Measurements from ENCODE around the gene IGFN1. TPM values are rescaled to one million over a fixed set of nuclear protein-coding genes. Genes with fewer than 3 reads are reported as not detected.

Gene IGFN1
- total RNA-seq, 2 donors from 2014 or later: 2.0 to 6.7 TPM

DNA sequence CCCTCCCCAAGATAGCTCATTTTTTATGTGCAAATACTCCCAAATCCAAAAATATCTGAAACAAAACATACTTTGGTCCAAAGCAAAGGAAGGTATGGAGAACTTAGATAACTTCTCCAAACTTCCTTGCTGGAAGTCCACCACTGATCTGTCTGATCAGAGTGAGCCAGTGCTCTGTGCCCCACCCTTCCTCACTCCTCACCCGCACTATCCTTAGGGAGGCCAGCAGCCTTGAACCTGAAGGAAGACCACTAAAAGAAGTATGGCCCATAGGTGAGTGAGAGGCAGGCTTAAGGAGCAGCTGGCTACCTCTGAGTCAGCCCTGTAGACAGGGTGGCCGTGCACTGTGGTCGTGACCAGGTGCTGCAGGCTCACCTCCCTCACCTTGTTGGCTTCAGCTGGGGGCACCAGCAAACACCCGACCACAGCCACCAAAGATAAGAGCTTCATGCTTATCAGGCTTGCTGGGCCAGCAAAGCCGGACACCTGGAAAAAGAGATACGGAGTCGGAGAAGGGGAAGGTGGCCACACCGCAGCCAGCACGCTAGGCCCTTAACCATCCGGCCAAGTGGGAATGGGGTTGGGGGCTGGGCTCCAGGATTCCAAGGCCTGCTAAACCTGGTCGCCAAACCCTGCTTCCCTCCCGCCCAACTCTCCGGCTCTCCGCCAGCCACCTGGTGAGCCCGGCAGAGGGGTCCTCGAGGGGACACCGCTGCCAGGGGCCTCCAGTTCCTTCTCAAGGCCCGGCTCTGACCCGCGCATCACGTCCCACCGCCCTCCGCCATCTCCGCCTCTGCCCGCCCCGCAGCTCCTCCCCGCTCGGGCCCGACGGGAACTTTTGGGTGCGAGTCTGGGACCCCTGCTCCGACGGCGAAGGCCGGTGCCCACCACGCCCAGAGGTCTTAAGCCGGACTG is 36.9 kb upstream of the IGFN1 start:
- peak overlapping the region; percentile 59 to 89 for H3K4me3 ChIP-seq
- TF ChIP-seq, protein P1, sequence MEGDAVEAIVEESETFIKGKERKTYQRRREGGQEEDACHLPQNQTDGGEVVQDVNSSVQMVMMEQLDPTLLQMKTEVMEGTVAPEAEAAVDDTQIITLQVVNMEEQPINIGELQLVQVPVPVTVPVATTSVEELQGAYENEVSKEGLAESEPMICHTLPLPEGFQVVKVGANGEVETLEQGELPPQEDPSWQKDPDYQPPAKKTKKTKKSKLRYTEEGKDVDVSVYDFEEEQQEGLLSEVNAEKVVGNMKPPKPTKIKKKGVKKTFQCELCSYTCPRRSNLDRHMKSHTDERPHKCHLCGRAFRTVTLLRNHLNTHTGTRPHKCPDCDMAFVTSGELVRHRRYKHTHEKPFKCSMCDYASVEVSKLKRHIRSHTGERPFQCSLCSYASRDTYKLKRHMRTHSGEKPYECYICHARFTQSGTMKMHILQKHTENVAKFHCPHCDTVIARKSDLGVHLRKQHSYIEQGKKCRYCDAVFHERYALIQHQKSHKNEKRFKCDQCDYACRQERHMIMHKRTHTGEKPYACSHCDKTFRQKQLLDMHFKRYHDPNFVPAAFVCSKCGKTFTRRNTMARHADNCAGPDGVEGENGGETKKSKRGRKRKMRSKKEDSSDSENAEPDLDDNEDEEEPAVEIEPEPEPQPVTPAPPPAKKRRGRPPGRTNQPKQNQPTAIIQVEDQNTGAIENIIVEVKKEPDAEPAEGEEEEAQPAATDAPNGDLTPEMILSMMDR (IDR thresholded peaks at IDR 0.05): no peak
- TF ChIP-seq POLR2A (IDR thresholded peaks at IDR 0.05) (no peak), POLR2AphosphoS5 (IDR thresholded peaks at IDR 0.05) (no peak)
- H3K9me3 ChIP-seq: no peaks in the 10 kb centered on the region
- intact Hi-C loops (cut with DNase I): loop anchor here (2.0 kb wide), 1 partner anchor 17 kb away; no protein-coding TSS in a partner anchor
- 2% methylated on average over 37 of the region's 37 CpGs for WGBS
- H3K36me3 ChIP-seq: peaks cover 0 to 6% of the 10 kb centered on the region in 2 donors
- no peaks in the 10 kb centered on the region for H3K27me3 ChIP-seq (replicated peaks; ENCODE audit: insufficient read depth)
- DNase-seq (ENCODE audit: low spot score): no peak
- H3K27ac ChIP-seq: peak overlapping the region; percentile 25 to 73
- H3K4me1 ChIP-seq (replicated peaks): no peaks in the 10 kb centered on the region

DNA sequence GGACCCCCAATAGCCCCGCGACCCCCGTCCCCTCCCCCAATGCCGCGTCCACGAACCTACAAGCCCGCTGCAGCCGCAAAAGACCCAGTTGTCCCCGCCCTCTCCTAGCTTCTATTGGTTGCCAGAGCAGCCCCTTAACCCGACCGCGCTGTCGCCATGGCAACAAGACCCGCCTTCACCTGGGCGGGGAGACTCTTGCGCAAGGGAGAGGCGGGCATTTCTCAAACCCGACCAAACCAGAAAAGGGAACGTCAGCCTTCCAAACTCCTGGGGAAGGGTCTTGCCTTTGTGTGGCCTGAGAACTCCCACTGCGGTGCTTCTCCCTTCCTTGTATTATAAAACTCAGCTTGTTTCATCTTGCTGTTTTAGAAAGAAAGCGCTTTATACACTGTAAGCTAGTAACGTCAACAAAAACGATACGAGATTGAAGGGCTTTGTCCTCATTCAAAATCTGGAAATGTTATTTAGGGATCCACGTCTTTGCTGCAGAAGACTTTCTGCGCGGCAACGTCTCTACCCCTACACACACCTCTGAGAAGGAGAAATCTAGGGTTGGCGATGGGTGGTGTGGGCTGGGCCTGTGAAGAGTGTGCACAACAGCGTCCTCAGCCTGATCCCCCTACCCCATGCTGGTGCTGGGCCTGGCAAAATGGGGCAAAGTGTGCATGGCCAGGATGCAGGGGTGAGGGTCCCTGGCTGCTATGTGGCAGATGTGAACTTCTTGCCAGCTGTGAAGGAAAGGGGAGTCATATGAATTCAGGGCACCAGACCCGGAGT is 36.0 kb upstream of the IGFN1 start, which contains the start of gene TMEM9:
Gene TMEM9, minus strand, starts transcription at position 86 of the 777 bp plus-strand sequence. CDS start 551 bp downstream, outside the sequence.
- Histone ChIP-seq H3K27ac (peak within 1 kb of the TSS; percentile 25 to 73), H3K4me3 (peak within 1 kb of the TSS; percentile 59 to 89), H3K36me3 (peaks cover 0 to 6% of the 10 kb centered on the region in 2 donors), H3K4me1 (replicated peaks) (no peaks in the 10 kb centered on the region), H3K27me3 (replicated peaks; ENCODE audit: insufficient read depth) (no peaks in the 10 kb centered on the region), H3K9me3 (no peaks in the 10 kb centered on the region)
- TF ChIP-seq POLR2AphosphoS5 (IDR thresholded peaks at IDR 0.05): peak; percentile 91
- TF ChIP-seq, protein P1 (IDR thresholded peaks at IDR 0.05): peak in 1 of 4 experiments; percentile 22
- TF ChIP-seq POLR2A (IDR thresholded peaks at IDR 0.05): peak; percentile 57
- WGBS: 7% methylated on average over 31 of the region's 31 CpGs
- intact Hi-C loops (cut with DNase I): loop anchor here (2.0 kb wide), 1 partner anchor 16 kb away; no protein-coding TSS in a partner anchor
- DNase-seq (ENCODE audit: low spot score): peak; percentile 98

DNA sequence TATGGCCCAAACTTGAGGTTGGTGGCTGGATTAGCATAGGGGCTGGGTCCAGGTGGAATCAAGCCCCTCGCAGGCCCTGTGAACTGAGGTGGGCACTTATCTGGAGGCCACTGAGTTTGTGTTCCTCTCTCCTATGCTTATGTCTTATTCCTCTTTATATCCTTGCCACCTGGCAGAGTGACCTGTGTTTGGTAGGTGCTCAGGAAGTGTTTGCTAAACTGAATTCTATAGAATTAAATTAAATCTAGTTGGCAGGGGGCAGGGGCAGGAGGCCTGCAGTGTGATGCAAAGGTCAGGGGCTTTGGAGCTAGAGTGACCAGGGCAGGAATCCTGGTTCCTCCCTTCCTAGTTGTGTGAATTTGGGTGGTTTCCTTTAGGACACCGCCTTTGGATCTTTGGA is 35.3 kb upstream of the IGFN1 start:
- TF ChIP-seq POLR2A (IDR thresholded peaks at IDR 0.05) (no peak), POLR2AphosphoS5 (IDR thresholded peaks at IDR 0.05) (no peak)
- TF ChIP-seq, protein P1 (IDR thresholded peaks at IDR 0.05): no peak
- intact Hi-C loops (cut with DNase I): loop anchor here (2.0 kb wide), 1 partner anchor 15 kb away; no protein-coding TSS in a partner anchor
- DNase-seq (ENCODE audit: low spot score): no peak

DNA sequence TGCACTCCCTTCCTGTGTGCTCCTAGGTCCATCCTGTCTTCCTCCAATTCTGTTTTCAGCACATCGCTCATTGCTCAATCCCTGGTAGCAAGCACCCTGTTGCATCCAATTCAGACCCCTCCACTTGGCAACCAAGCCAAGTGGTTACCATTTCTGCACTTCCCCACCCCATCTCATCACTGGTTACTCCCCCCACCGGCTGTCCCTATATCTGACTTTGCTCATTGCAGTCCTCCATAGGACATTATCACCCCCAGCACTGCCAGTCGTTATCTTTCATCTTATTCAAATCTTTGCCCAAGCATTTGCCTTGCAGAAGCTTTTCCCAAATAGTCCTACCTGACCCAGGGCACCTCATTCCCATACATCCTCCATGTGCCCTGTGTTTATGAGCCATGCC is 34.3 kb upstream of the IGFN1 start:
- Histone ChIP-seq H3K4me3 (no peak overlapping the region), H3K36me3 (peaks cover 0 to 3% of the 10 kb centered on the region in 2 donors), H3K27me3 (replicated peaks; ENCODE audit: insufficient read depth) (no peaks in the 10 kb centered on the region), H3K4me1 (replicated peaks) (no peaks in the 10 kb centered on the region), H3K27ac (no peak overlapping the region), H3K9me3 (no peaks in the 10 kb centered on the region)
- TF ChIP-seq, protein P1 (IDR thresholded peaks at IDR 0.05): no peak
- TF ChIP-seq POLR2A (IDR thresholded peaks at IDR 0.05) (no peak), POLR2AphosphoS5 (IDR thresholded peaks at IDR 0.05) (no peak)
- 87% methylated on average over 3 of the region's 3 CpGs for WGBS
- no peak for DNase-seq (ENCODE audit: low spot score)
- intact Hi-C loops (cut with DNase I): no loop called here

More for the DNA sequence above, 35.3 kb upstream of the IGFN1 start:
- 79% methylated on average over 2 of the region's 2 CpGs for WGBS
- Histone ChIP-seq H3K9me3 (no peaks in the 10 kb centered on the region), H3K36me3 (peaks cover 0 to 6% of the 10 kb centered on the region in 2 donors), H3K27ac (no peak overlapping the region), H3K4me3 (no peak overlapping the region), H3K27me3 (replicated peaks; ENCODE audit: insufficient read depth) (no peaks in the 10 kb centered on the region), H3K4me1 (replicated peaks) (no peaks in the 10 kb centered on the region)
